T-cell (primary cell): ENCODE measurements around the gene BRD1. TPM values are rescaled to one million over a fixed set of nuclear protein-coding genes. Genes with fewer than 3 reads are reported as not detected.

Experiments used
- ATAC-seq, 4 experiments: fragments of 200-7000 bp in 3 of 4; fragments of 150-1000 bp in 1 of 4; cut with Tn5 transposase; replicated peaks in 1 of 4; 1 replicate in 3 of 4; 2 replicates in 1 of 4; pipeline ENCODE4 v1.10.0; 2021; ENCODE audit warnings: moderate library complexity in 3 of 4, mild to moderate bottlenecking in 2 of 4, moderate number of reproducible peaks in 1 of 4
- CTCF ChIA-PET, 2 donors: fragments of 300-600 bp; sonication (Branson Sonifier 250); formaldehyde crosslinking; loops; one replicate each; lab custom pipeline; 2022; ENCODE audit warnings: antibody characterized with exemption in 2 of 2; lab: Charles Lee
- POLR2A ChIA-PET, 2 donors: fragments of 300-600 bp; sonication (Branson Sonifier 250); formaldehyde crosslinking; loops; one replicate each; lab custom pipeline; 2022; ENCODE audit warnings: antibody characterized with exemption in 2 of 2; lab: Charles Lee
- DNase-seq, 35 experiments: peaks; one replicate each; pipeline versions ENCODE4 v3.0.0 to v3.0.0-alpha.2; 2013 to 2023
- H3K27ac ChIP-seq: one replicate; pipeline ENCODE4 v1.5.1; 2013; ENCODE audit warnings: low read length
- H3K27me3 ChIP-seq, 2 experiments: replicated peaks in 1 of 2; 1 replicate in 1 of 2; 2 replicates in 1 of 2; pipeline versions ENCODE4 v1.6.1 to v1.7.0; 2013; ENCODE audit warnings: low read length in 1 of 2, mixed read lengths in 1 of 2; ENCODE audit not compliant: control insufficient read depth in 2 of 2, insufficient read depth in 2 of 2; ENCODE audit errors: extremely low read depth in 1 of 2
- H3K36me3 ChIP-seq, 2 donors: 1 replicate in 1 of 2; 2 replicates in 1 of 2; pipeline versions ENCODE4 v1.6.1 to v1.7.0; 2013; ENCODE audit warnings: low read length in 1 of 2; ENCODE audit not compliant: control insufficient read depth in 2 of 2, insufficient read depth in 1 of 2; ENCODE audit errors: extremely low read depth in 1 of 2
- H3K4me1 ChIP-seq, 2 experiments: 1 replicate in 1 of 2; 2 replicates in 1 of 2; pipeline versions ENCODE4 v1.6.1 to v1.7.0; 2013; ENCODE audit warnings: low read length in 2 of 2, mixed read lengths in 1 of 2; ENCODE audit not compliant: insufficient read depth in 2 of 2, control insufficient read depth in 1 of 2; ENCODE audit errors: extremely low read depth in 1 of 2
- H3K4me3 ChIP-seq, 2 donors: 1 replicate in 1 of 2; 2 replicates in 1 of 2; pipeline versions ENCODE4 v1.5.1 to v1.7.0; 2013; ENCODE audit warnings: mild to moderate bottlenecking in 2 of 2, low read length in 1 of 2, moderate library complexity in 1 of 2; ENCODE audit not compliant: control insufficient read depth in 1 of 2; ENCODE audit errors: extremely low read depth in 1 of 2
- H3K9me3 ChIP-seq: 2 replicates; pipeline ENCODE4 v1.7.0; 2013
- H3K27ac Mint-ChIP-seq, 2 donors: one replicate each; pipeline ENCODE4 v1.8.0; 2020 to 2021; ENCODE audit warnings: mild to moderate bottlenecking in 2 of 2, mixed read lengths in 2 of 2
- H3K27me3 Mint-ChIP-seq, 2 donors: one replicate each; pipeline ENCODE4 v1.8.0; 2021 to 2022; ENCODE audit warnings: mixed read lengths in 2 of 2
- H3K36me3 Mint-ChIP-seq: one replicate; pipeline ENCODE4 v1.8.0; 2021; ENCODE audit warnings: mixed read lengths
- H3K4me1 Mint-ChIP-seq, 3 donors: one replicate each; pipeline ENCODE4 v1.8.0; 2020 to 2022; ENCODE audit warnings: mixed read lengths in 3 of 3, mild to moderate bottlenecking in 1 of 3
- H3K4me3 Mint-ChIP-seq, 3 donors: one replicate each; pipeline ENCODE4 v1.8.0; 2020 to 2022; ENCODE audit warnings: mild to moderate bottlenecking in 3 of 3, mixed read lengths in 3 of 3, moderate library complexity in 3 of 3
- H3K9me3 Mint-ChIP-seq, 3 donors: one replicate each; pipeline ENCODE4 v1.8.0; 2020 to 2022; ENCODE audit warnings: mixed read lengths in 3 of 3
- WGBS: methylation state at CpG from one replicate; pipeline ENCODE4 v1.1.5; 2013; ENCODE audit warnings: missing lambda C conversion rate; ENCODE audit not compliant: insufficient coverage; 5-methylcytosine and 5-hydroxymethylcytosine counted together
- total RNA-seq, 35 experiments: library from RNA in 6 of 35; stranded (reverse) in 6 of 35; fragments of 120-200 nt in 1 of 35; gene quantifications; one replicate each; pipeline versions ENCODE4 v1.2.1 to v1.2.4 and lab custom pipeline; 2013 to 2026

Gene BRD1
- total RNA-seq, 5 donors from 2014 or later (not counting 1 experiment from before 2014, with no cell fraction given) = 86.4 to 140 (median 92.9) TPM

DNA sequence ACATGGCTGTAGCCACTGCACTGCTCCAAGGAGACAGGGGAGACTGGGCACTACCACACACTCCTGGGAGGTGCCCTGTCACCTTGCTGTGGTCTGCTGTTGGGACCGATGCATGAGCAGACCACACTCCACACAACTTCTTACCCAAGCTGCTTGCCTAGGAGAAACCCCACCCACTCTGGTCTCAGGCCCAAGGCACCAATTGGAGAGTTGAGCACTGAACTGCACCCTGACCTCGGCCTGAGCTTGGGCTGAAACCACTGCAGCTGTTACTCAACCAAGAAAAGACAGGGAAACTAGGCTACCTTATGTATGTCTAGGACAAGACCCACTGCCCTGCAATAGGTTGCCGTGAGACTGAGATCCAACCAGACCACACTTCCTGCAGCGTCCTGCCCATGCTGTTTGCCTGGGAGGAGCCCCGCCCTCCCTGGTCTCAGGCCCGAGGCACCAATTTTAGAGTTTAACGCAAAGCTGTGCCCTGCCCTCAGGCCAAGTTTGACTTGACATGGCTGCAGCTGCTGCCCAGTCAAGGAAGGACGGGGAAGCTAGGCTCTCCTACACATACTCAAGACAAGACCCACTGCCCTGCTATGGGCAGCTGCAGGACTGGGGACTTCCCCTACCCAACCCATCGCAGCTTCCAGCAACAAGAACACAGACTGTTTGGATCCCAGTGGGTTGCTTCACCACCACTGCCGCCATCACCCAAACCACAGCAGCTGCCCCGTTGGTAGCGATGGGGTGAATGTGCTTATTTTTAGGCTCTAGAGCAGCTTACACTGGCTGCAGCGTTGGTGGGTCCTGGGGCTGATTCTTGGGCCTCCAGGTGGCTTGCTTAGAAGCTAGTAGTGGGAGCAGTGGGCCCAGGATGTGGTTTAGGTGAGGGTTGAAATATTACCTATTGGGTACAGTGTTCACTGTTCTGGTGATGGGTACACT lies 66.8 kb downstream of the BRD1 start:
- ChIA-PET POLR2A (no interaction called here), CTCF (interaction anchor here in 1 of 2 donors (0.5 kb wide), 1 partner anchor 612 kb away, joined by 3 read pairs; no protein-coding TSS in a partner anchor)
- Histone ChIP-seq H3K4me1 (peaks cover 0 to 15% of the 10 kb centered on the region in 2 experiments), H3K9me3 (no peaks in the 10 kb centered on the region), H3K36me3 (no peaks in the 10 kb centered on the region), H3K27ac (no peak overlapping the region), H3K4me3 (no peak overlapping the region), H3K27me3 (peaks cover 0 to 11% of the 10 kb centered on the region in 2 experiments)
- DNase-seq = peak in 2 of 35 experiments; percentile 9 to 24
- Mint-ChIP-seq H3K4me1 (peaks cover 13 to 21% (median 18%) of the 10 kb centered on the region in 3 donors), H3K36me3 (no peaks in the 10 kb centered on the region), H3K9me3 (no peaks in the 10 kb centered on the region), H3K27ac (no peak overlapping the region), H3K27me3 (no peaks in the 10 kb centered on the region), H3K4me3 (no peak overlapping the region)
- WGBS = 43% methylated on average over 8 of the region's 13 CpGs
- peak in 3 of 4 experiments; percentile 36 to 62 (median 59) for ATAC-seq

- Mint-ChIP-seq H3K4me3 (no peak overlapping the region), H3K36me3 (no peaks in the 10 kb centered on the region), H3K4me1 (peaks cover 13 to 21% (median 18%) of the 10 kb centered on the region in 3 donors), H3K27ac (no peak overlapping the region), H3K27me3 (peaks cover 0 to under 1% of the 10 kb centered on the region in 2 donors), H3K9me3 (no peaks in the 10 kb centered on the region)
- POLR2A ChIA-PET = no interaction called here
- WGBS = 74% methylated on average over 5 of the region's 5 CpGs
- no peaks in the 10 kb centered on the region for H3K9me3 ChIP-seq
- ATAC-seq (no peak), DNase-seq (no peak)
- CTCF ChIA-PET = no interaction called here
- H3K4me1 ChIP-seq = peaks cover 0 to 15% of the 10 kb centered on the region in 2 experiments
- no peak overlapping the region for H3K4me3 ChIP-seq
- peaks cover 0 to 13% of the 10 kb centered on the region in 2 experiments for H3K27me3 ChIP-seq
- H3K36me3 ChIP-seq = no peaks in the 10 kb centered on the region
- no peak overlapping the region for H3K27ac ChIP-seq
Measured at GRCh38 chr22:49760280-49760629, 67.4 kb downstream of the BRD1 start.

DNA sequence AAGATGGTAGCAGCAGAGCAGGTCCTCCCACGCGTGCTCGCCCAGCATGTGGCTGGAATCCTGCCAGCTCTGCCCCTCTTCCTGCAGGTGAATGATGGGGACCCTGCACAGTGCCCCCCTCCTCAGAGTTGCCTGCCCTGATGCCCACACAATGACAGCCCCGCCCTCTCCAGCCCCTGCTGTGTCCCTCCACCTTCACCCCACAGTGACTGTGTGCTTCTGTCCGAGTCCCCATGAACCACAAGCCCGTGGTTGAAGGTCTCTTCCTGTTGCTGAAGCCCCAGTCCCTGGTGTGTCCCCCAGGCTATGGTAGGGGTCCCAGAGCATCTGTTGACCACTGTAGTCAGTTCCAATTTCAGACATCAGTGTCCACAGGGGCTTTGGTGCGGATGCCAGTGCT lies 71.0 kb downstream of the BRD1 start:
- POLR2A ChIA-PET = no interaction called here
- Mint-ChIP-seq H3K27me3 (peaks cover 0 to 1% of the 10 kb centered on the region in 2 donors), H3K36me3 (no peaks in the 10 kb centered on the region), H3K4me1 (peaks cover 10 to 17% (median 14%) of the 10 kb centered on the region in 3 donors), H3K9me3 (no peaks in the 10 kb centered on the region), H3K27ac (no peak overlapping the region), H3K4me3 (no peak overlapping the region)
- Histone ChIP-seq H3K9me3 (no peaks in the 10 kb centered on the region), H3K4me1 (peaks cover 0 to 13% of the 10 kb centered on the region in 2 experiments), H3K27ac (no peak overlapping the region), H3K27me3 (peaks cover 0 to 18% of the 10 kb centered on the region in 2 experiments), H3K4me3 (no peak overlapping the region), H3K36me3 (no peaks in the 10 kb centered on the region)
- CTCF ChIA-PET = no interaction called here
- no peak for ATAC-seq
- WGBS = 80% methylated on average over 7 of the region's 7 CpGs
- no peak for DNase-seq

DNA sequence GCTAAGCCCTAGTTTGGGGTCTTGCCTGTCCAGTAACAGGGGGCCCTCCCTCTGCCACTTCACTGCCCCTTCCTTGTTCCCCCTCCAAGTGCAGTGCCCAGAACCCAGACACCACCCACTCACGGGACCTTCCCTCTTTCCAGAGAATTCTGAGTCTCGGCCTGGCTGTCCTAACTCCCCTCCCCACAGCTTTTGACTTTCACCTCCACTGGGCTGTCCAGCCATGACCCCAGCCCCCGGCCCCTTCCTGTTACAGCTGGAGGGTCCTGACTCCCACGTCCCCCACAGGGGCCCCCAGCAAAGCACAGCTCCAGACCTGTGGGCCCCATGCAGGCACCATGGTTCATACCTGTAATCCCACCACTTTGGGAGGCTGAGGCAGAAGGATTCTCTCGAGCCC lies 71.5 kb downstream of the BRD1 start:
- Mint-ChIP-seq H3K27me3 (peaks cover 0 to 4% of the 10 kb centered on the region in 2 donors), H3K36me3 (no peaks in the 10 kb centered on the region), H3K27ac (no peak overlapping the region), H3K4me1 (peaks cover 9 to 14% (median 12%) of the 10 kb centered on the region in 3 donors), H3K9me3 (no peaks in the 10 kb centered on the region), H3K4me3 (no peak overlapping the region)
- H3K4me3 ChIP-seq = no peak overlapping the region
- DNase-seq = no peak
- H3K27ac ChIP-seq = no peak overlapping the region
- H3K9me3 ChIP-seq = no peaks in the 10 kb centered on the region
- 74% methylated on average over 5 of the region's 5 CpGs for WGBS
- H3K27me3 ChIP-seq = peaks cover 0 to 21% of the 10 kb centered on the region in 2 experiments
- H3K4me1 ChIP-seq = peaks cover 0 to 9% of the 10 kb centered on the region in 2 experiments
- ChIA-PET POLR2A (no interaction called here), CTCF (no interaction called here)
- H3K36me3 ChIP-seq = no peaks in the 10 kb centered on the region
- no peak for ATAC-seq

DNA sequence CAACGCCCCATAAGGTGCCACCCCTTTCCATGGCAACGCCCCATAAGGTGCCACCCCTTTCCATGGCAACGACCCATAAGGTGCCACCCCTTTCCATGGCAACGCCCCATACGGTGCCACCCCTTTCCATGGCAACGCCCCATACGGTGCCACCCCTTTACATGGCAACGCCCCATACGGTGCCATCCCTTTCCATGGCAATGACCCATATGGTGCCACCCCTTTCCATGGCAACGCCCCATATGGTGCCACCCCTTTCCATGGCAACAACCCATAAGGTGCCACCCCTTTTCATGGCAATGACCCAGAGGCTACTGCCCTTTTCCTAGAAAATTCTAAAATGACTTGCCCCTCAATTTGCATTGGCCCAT lies 72.1 kb downstream of the BRD1 start:
- CTCF ChIA-PET = no interaction called here
- ATAC-seq (no peak), DNase-seq (no peak)
- Mint-ChIP-seq H3K9me3 (no peaks in the 10 kb centered on the region), H3K27ac (no peak overlapping the region), H3K27me3 (peaks cover 0 to 7% of the 10 kb centered on the region in 2 donors), H3K36me3 (no peaks in the 10 kb centered on the region), H3K4me3 (no peak overlapping the region), H3K4me1 (peaks cover 3 to 8% (median 6%) of the 10 kb centered on the region in 3 donors)
- Histone ChIP-seq H3K27ac (no peak overlapping the region), H3K4me1 (peaks cover 0 to 3% of the 10 kb centered on the region in 2 experiments), H3K9me3 (no peaks in the 10 kb centered on the region), H3K27me3 (peaks cover 0 to 22% of the 10 kb centered on the region in 2 experiments), H3K4me3 (no peak overlapping the region), H3K36me3 (no peaks in the 10 kb centered on the region)
- 84% methylated on average over 8 of the region's 10 CpGs for WGBS
- POLR2A ChIA-PET = no interaction called here

GRCh38 chr22:49754696-49755630 lies 72.7 kb downstream of the BRD1 start:
- DNase-seq (no peak), ATAC-seq (no peak)
- Histone ChIP-seq H3K27me3 (peaks cover 0 to 28% of the 10 kb centered on the region in 2 experiments), H3K4me3 (no peak overlapping the region), H3K9me3 (no peaks in the 10 kb centered on the region), H3K4me1 (no peaks in the 10 kb centered on the region), H3K27ac (no peak overlapping the region), H3K36me3 (no peaks in the 10 kb centered on the region)
- Mint-ChIP-seq H3K9me3 (no peaks in the 10 kb centered on the region), H3K27me3 (peaks cover 0 to 7% of the 10 kb centered on the region in 2 donors), H3K4me3 (no peak overlapping the region), H3K4me1 (peaks cover 0 to 1% (median 0%) of the 10 kb centered on the region in 3 donors), H3K27ac (no peak overlapping the region), H3K36me3 (no peaks in the 10 kb centered on the region)
- CTCF ChIA-PET = no interaction called here
- POLR2A ChIA-PET = no interaction called here
- 88% methylated on average over 16 of the region's 25 CpGs for WGBS
